Ovary (tissue), 3 donors: ENCODE data around the gene EIF3I.

Experiments used
- POLR2A ChIP-seq: fragments of 450-650 bp; IDR thresholded peaks from one replicate; pipeline ENCODE4 v1.6.1; 2017; ENCODE audit warnings: antibody characterized with exemption, mild to moderate bottlenecking, moderate library complexity
- TF ChIP-seq, protein P1 (sequence below), 3 donors: fragments of 450-650 bp in 2 of 3; fragments of 200-600 bp in 1 of 3; IDR thresholded peaks; one replicate each; pipeline versions ENCODE4 v1.5.1 to v1.8.0; 2016 to 2022; ENCODE audit warnings: antibody characterized with exemption in 3 of 3, mild to moderate bottlenecking in 1 of 3
- donor health status: DM: no; HTN: no; CAD: no.

DNA sequence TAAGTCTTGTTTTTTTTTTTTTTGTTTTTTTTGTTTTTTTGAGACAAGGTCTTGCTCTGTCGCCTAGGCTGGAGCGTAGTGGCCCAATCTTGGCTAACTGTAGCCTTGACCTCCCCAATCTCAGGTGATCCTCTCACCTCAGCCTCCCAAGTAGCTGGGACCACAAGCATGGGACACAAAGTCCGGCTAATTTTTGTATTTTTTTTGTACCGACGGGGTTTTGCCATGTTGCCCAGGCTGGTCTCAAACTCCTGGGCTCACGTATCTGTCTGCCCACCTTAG lies 35.0 kb downstream of the EIF3I start:
- TF ChIP-seq, protein P1, sequence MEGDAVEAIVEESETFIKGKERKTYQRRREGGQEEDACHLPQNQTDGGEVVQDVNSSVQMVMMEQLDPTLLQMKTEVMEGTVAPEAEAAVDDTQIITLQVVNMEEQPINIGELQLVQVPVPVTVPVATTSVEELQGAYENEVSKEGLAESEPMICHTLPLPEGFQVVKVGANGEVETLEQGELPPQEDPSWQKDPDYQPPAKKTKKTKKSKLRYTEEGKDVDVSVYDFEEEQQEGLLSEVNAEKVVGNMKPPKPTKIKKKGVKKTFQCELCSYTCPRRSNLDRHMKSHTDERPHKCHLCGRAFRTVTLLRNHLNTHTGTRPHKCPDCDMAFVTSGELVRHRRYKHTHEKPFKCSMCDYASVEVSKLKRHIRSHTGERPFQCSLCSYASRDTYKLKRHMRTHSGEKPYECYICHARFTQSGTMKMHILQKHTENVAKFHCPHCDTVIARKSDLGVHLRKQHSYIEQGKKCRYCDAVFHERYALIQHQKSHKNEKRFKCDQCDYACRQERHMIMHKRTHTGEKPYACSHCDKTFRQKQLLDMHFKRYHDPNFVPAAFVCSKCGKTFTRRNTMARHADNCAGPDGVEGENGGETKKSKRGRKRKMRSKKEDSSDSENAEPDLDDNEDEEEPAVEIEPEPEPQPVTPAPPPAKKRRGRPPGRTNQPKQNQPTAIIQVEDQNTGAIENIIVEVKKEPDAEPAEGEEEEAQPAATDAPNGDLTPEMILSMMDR (IDR thresholded peaks at IDR 0.05) = no peak
- TF ChIP-seq POLR2A = no peak
